CD4-positive, CD25-positive, alpha-beta regulatory T cell (primary cell): ENCODE results near the gene MRGPRE. TPM values are rescaled to one million over a fixed set of nuclear protein-coding genes. Genes with fewer than 3 reads are reported as not detected.

Experiments used
- ATAC-seq, 2 donors: fragments of 150-1000 bp; cut with Tn5 transposase; one replicate each; pipeline ENCODE4 v1.10.0; 2021; ENCODE audit warnings: low read depth in 2 of 2, moderate number of reproducible peaks in 2 of 2, moderate library complexity in 1 of 2
- DNase-seq, 3 donors: peaks; one replicate each; pipeline versions ENCODE4 v3.0.0 to v3.0.0-alpha.2; 2012 to 2022; ENCODE audit warnings: mixed read lengths in 1 of 3
- H3K27ac ChIP-seq: one replicate; pipeline ENCODE4 v1.7.0; 2013; ENCODE audit warnings: mild to moderate bottlenecking, low read length; ENCODE audit not compliant: insufficient read depth, poor library complexity, severe bottlenecking
- H3K27me3 ChIP-seq: one replicate; pipeline ENCODE4 v1.7.0; 2013; ENCODE audit warnings: low read length; ENCODE audit not compliant: control insufficient read depth, insufficient read depth
- H3K36me3 ChIP-seq: one replicate; pipeline ENCODE4 v1.7.0; 2013; ENCODE audit warnings: mild to moderate bottlenecking, low read length, moderate library complexity; ENCODE audit not compliant: control insufficient read depth, insufficient read depth
- H3K4me1 ChIP-seq: 2 replicates; pipeline ENCODE4 v1.7.0; 2013; ENCODE audit warnings: mild to moderate bottlenecking, low read length; ENCODE audit not compliant: insufficient read depth, control insufficient read depth, poor library complexity, severe bottlenecking
- H3K4me3 ChIP-seq: one replicate; pipeline ENCODE4 v1.7.0; 2013; ENCODE audit warnings: low read depth, mild to moderate bottlenecking, low read length, moderate library complexity
- H3K9me3 ChIP-seq, 2 experiments: 1 replicate in 1 of 2; 2 replicates in 1 of 2; pipeline ENCODE4 v1.7.0; 2013; ENCODE audit warnings: low read length in 2 of 2, mild to moderate bottlenecking in 1 of 2, moderate library complexity in 1 of 2; ENCODE audit not compliant: control insufficient read depth in 2 of 2
- H3K27ac Mint-ChIP-seq, 3 donors: one replicate each; pipeline ENCODE4 v1.8.0; 2020 to 2022; ENCODE audit warnings: mild to moderate bottlenecking in 3 of 3, mixed read lengths in 3 of 3, moderate library complexity in 2 of 3
- H3K27me3 Mint-ChIP-seq: one replicate; pipeline ENCODE4 v1.8.0; 2022; ENCODE audit warnings: mild to moderate bottlenecking, mixed read lengths
- H3K36me3 Mint-ChIP-seq: one replicate; pipeline ENCODE4 v1.8.0; 2020; ENCODE audit warnings: mixed read lengths
- H3K4me1 Mint-ChIP-seq, 4 donors: one replicate each; pipeline ENCODE4 v1.8.0; 2020 to 2022; ENCODE audit warnings: mixed read lengths in 4 of 4, mild to moderate bottlenecking in 1 of 4
- H3K4me3 Mint-ChIP-seq, 4 donors: one replicate each; pipeline ENCODE4 v1.8.0; 2020 to 2022; ENCODE audit warnings: mild to moderate bottlenecking in 4 of 4, mixed read lengths in 4 of 4, moderate library complexity in 3 of 4
- H3K9me3 Mint-ChIP-seq, 7 donors: one replicate each; pipeline ENCODE4 v1.8.0; 2020 to 2022; ENCODE audit warnings: mixed read lengths in 7 of 7, mild to moderate bottlenecking in 3 of 7, moderate library complexity in 2 of 7
- polyA plus RNA-seq, 4 donors: library from polyadenylated mRNA; unstranded; fragments of 300-500 nt; fragmentation: Illumina TruSeq; gene quantifications; one replicate each; pipeline ENCODE4 v1.2.3, GENCODE V29; 2021
- total RNA-seq: library from RNA; stranded (reverse); gene quantifications from one replicate; pipeline ENCODE4 v1.2.3, GENCODE V29; 2022

MRGPRE gene
- total and polyA plus RNA-seq, 5 donors from 2014 or later, result not detected

DNA sequence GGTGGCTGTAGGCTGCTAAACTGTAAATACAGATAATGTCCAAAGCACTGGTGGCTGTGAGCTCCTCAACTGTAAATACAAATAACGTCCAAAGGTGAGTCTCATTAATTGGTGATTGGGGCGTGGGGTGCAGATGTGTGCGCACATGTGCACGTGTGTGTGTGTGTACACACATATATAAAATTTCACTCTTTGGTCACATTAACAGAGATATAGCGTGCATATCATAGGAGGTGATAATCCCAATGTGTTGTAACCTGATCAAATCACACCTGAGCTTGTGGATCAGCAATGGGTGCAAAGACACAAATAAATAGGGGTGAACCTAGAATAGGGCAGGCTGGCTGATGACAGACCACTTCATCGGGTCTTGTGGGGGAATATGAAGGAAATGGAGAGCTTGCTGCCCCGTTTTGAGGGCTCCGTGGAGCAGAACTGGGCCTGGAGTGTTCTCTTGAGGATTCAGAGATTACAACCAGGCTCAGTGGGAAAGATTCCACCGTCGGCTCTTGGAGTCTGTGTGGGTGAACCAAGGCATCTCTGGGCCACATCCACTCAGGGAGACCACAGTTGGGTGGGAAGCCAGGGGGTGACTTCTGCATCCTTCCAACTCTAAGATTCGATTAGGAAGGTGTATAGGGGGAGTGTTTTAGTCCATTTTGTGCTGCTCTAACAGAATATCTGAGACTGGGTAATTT is 42.2 kb downstream of the MRGPRE start:
- Mint-ChIP-seq H3K36me3 (no peaks in the 10 kb centered on the region), H3K27ac (no peak overlapping the region), H3K9me3 (peaks cover 0 to 3% (median 0%) of the 10 kb centered on the region in 7 donors), H3K4me3 (no peak overlapping the region), H3K27me3 (no peaks in the 10 kb centered on the region), H3K4me1 (no peaks in the 10 kb centered on the region)
- no peak overlapping the region for H3K27ac ChIP-seq
- H3K9me3 ChIP-seq, result no peaks in the 10 kb centered on the region
- no peak for ATAC-seq
- H3K27me3 ChIP-seq, result no peaks in the 10 kb centered on the region
- no peak for DNase-seq
- H3K4me3 ChIP-seq, result no peak overlapping the region
- H3K4me1 ChIP-seq, result no peaks in the 10 kb centered on the region
- no peaks in the 10 kb centered on the region for H3K36me3 ChIP-seq

DNA sequence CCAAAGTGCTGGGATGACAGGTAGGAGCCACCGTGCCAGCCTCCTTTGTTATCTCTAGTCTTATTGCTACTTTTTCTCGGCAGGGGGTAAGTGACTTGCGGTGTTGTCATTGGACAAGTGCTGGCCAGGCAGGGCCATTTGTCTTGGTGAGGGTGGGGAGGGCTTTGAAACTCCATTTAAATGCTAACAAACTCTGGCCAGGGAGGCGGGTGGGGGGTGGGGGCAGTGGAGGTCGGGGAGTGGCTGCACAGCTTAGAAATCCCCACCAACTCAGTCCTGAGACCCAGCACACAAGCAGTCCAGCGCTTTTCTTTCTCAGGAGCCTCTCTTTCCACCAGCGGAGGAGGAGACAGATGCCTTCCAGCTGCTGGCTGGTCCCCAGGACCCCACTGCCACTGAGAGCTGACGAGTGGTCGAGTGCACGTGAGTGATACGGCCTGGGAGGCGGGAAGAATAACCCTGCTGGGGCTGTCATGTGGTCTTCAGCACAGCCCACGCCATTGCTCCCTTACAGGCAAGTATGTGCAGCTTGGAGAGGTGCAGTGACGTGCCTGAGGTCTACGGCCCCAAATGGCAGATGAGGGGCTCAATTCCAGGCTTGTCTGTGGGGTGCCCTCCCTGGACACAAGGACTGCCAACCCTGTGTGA is 42.9 kb downstream of the MRGPRE start:
- Mint-ChIP-seq H3K4me3 (no peak overlapping the region), H3K27ac (no peak overlapping the region), H3K27me3 (no peaks in the 10 kb centered on the region), H3K9me3 (peaks cover 0 to 4% (median 0%) of the 10 kb centered on the region in 7 donors), H3K36me3 (no peaks in the 10 kb centered on the region), H3K4me1 (no peaks in the 10 kb centered on the region)
- Histone ChIP-seq H3K9me3 (no peaks in the 10 kb centered on the region), H3K27ac (no peak overlapping the region), H3K36me3 (no peaks in the 10 kb centered on the region), H3K4me1 (no peaks in the 10 kb centered on the region), H3K4me3 (no peak overlapping the region), H3K27me3 (no peaks in the 10 kb centered on the region)
- DNase-seq (no peak), ATAC-seq (no peak)

DNA sequence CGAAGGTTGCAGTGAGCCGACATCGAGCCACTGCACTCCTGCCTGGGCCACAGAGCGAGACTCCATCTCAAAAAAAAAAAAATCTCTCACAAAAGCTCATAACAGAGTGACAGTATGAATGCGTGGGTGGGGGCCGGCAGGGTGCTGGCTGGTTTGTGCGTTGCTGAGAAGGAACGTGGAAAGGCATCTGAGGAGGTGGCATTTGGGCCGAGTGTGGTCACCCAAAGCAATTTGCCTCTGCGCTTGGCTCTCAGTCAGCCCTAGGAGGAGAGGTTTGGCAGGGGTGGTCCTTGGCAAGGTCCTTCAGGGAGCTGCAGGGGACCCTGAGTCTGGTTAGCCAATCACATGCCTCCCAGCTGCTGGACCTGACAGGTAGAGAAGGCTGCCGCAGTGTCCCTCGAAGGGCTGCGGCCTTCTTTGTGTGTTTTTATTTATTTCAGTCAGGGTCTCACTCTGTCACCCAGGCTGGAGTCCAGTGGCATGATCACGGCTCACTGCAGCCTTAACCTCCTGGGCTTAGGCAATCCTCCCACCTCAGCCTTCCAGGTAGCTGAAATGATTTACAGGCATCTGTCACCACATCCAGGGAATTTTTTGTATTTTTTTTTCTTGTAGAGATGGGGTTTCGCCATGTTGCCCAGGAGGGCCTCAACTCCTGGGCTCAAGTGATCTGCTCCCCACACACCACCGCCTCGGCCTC is 43.6 kb downstream of the MRGPRE start:
- no peaks in the 10 kb centered on the region for H3K4me1 ChIP-seq
- Mint-ChIP-seq H3K27me3 (no peaks in the 10 kb centered on the region), H3K36me3 (no peaks in the 10 kb centered on the region), H3K4me3 (no peak overlapping the region), H3K4me1 (no peaks in the 10 kb centered on the region), H3K9me3 (peaks cover 0 to 4% (median 0%) of the 10 kb centered on the region in 7 donors), H3K27ac (no peak overlapping the region)
- H3K36me3 ChIP-seq, result no peaks in the 10 kb centered on the region
- no peaks in the 10 kb centered on the region for H3K9me3 ChIP-seq
- no peak overlapping the region for H3K27ac ChIP-seq
- H3K4me3 ChIP-seq, result no peak overlapping the region
- ATAC-seq (no peak), DNase-seq (no peak)
- no peaks in the 10 kb centered on the region for H3K27me3 ChIP-seq

DNA sequence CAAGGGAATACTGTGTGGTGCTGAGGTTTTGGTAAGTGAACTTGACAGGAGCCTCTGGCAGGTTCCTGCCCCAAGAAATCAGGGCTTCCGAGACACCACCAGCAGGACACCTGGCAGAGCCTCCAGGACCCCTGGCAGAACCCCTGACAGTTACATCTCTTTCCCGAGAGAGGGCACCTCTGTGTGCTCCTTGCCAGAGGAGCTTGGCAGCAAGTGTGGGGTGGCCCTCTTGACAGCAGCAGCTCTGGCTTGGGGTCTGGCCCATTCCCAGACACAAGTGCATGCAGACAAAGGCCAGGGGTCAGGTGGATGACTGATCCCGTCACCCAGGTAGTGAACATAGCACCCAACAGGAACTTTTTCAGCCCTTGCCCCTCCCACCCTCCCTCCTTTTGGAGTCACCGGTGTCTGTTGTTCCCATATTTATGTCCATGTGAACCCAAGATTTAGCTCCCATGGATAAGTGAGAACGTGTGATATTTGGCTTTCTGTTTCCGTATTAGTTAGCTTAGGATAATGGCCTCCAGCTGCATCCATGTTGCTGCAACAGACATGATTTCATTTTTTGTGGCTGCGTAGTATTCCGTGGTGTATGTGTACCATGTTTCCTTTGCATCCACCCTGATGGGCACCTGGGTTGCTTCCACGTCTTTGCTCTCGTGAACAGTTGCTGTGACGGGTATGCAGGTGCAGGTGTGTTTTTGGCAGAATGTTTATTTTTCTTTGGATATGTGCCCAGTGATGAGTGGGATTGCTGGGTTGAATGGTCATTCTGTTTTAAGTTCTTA is 45.9 kb downstream of the MRGPRE start:
- Histone ChIP-seq H3K36me3 (no peaks in the 10 kb centered on the region), H3K27ac (no peak overlapping the region), H3K9me3 (no peaks in the 10 kb centered on the region), H3K27me3 (no peaks in the 10 kb centered on the region), H3K4me3 (no peak overlapping the region), H3K4me1 (no peaks in the 10 kb centered on the region)
- DNase-seq, result no peak
- H3K4me1 Mint-ChIP-seq, result no peaks in the 10 kb centered on the region
- H3K4me3 Mint-ChIP-seq, result no peak overlapping the region
- no peaks in the 10 kb centered on the region for H3K36me3 Mint-ChIP-seq
- H3K9me3 Mint-ChIP-seq, result peaks cover 0 to 4% (median 0%) of the 10 kb centered on the region in 7 donors
- no peak for ATAC-seq
- H3K27ac Mint-ChIP-seq, result no peak overlapping the region
- no peaks in the 10 kb centered on the region for H3K27me3 Mint-ChIP-seq

DNA sequence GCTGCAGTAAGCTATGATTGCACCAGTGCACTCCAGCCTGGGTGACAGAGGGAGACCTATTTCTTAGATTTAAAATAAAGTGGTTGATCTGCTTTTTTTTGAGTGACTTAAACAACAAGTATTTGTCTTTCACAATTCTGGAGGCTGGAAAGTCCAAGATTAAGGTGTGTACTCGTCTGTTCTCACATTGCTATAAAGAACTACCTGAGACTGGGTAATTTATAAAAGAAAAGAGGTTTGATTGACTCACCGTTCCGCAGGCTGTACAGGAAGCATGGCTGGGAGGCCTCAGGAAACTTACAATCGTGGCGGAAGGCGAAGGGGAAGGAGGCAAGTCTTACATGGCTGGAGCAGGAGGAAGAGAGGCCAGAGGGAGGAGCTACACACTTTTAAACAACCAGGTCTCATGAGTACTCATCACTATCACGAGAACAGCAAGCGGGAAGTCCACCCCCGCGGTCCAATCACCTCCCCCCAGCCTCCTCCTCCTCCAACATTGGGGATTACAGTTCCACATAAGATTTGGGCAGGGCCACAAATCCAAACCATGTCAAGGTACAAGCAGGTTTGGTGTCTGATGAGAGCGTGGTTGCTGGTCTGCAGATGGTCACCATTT is 47.4 kb downstream of the MRGPRE start:
- no peaks in the 10 kb centered on the region for H3K9me3 ChIP-seq
- Mint-ChIP-seq H3K4me3 (no peak overlapping the region), H3K27ac (no peak overlapping the region), H3K9me3 (peaks cover 0 to 3% (median 0%) of the 10 kb centered on the region in 7 donors), H3K27me3 (peaks cover 7% of the 10 kb centered on the region), H3K36me3 (no peaks in the 10 kb centered on the region), H3K4me1 (no peaks in the 10 kb centered on the region)
- H3K27me3 ChIP-seq, result no peaks in the 10 kb centered on the region
- H3K4me1 ChIP-seq, result no peaks in the 10 kb centered on the region
- H3K27ac ChIP-seq, result no peak overlapping the region
- no peak overlapping the region for H3K4me3 ChIP-seq
- no peak for ATAC-seq
- no peaks in the 10 kb centered on the region for H3K36me3 ChIP-seq
- DNase-seq, result no peak

DNA sequence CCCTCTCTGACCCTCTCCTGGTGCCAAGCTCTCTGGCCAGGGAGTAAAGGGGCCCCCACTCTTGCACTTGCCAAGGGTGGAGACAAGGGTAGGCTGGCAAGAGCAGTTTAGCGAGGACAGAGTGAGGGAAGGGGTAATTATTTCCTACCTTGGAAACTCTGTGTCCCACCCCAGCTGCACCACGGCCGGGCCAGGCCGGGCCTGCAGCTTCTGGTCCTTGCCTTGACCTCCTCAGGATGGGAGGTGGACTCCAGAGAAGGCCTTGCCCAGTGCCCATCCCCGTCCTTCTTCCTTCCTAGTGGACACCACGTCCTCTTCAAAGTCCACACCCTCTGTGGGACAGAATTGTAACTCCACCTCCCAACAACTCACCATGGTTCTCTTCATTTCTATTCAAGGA is 48.7 kb downstream of the MRGPRE start:
- Mint-ChIP-seq H3K4me3 (no peak overlapping the region), H3K4me1 (no peaks in the 10 kb centered on the region), H3K9me3 (peaks cover 0 to 3% (median 0%) of the 10 kb centered on the region in 7 donors), H3K36me3 (no peaks in the 10 kb centered on the region), H3K27ac (no peak overlapping the region), H3K27me3 (peaks cover 7% of the 10 kb centered on the region)
- Histone ChIP-seq H3K27ac (no peak overlapping the region), H3K4me3 (no peak overlapping the region), H3K36me3 (no peaks in the 10 kb centered on the region), H3K4me1 (no peaks in the 10 kb centered on the region), H3K9me3 (no peaks in the 10 kb centered on the region), H3K27me3 (no peaks in the 10 kb centered on the region)
- DNase-seq (no peak), ATAC-seq (no peak)

DNA sequence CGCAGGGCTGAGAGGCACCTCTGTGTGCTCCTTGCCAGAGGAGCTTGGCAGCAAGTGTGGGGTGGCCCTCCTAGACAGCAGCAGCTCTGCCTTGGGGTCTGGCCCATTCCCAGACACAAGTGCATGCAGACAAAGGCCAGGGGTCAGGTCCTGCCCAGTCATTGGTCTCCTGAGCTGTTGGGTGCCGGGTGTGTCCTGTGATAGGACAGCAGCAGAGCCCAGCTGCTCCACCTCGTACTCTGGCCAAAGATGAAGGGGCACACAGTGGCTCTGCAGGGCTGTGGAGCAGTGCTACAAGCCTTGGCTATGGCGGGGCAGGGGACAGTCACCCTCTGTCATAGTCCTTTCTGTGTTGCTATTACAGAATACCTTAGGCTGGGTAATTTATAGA is 49.8 kb downstream of the MRGPRE start:
- Mint-ChIP-seq H3K36me3 (no peaks in the 10 kb centered on the region), H3K9me3 (peaks cover 0 to 2% (median 0%) of the 10 kb centered on the region in 7 donors), H3K4me3 (no peak overlapping the region), H3K27me3 (peaks cover 7% of the 10 kb centered on the region), H3K4me1 (no peaks in the 10 kb centered on the region), H3K27ac (peak overlapping the region in 1 of 3 donors; percentile 28)
- Histone ChIP-seq H3K36me3 (no peaks in the 10 kb centered on the region), H3K4me1 (no peaks in the 10 kb centered on the region), H3K9me3 (no peaks in the 10 kb centered on the region), H3K27ac (no peak overlapping the region), H3K27me3 (no peaks in the 10 kb centered on the region), H3K4me3 (no peak overlapping the region)
- DNase-seq (no peak), ATAC-seq (no peak)
